Endodermal cell (in vitro differentiated cells): ENCODE measurements around the gene MPPED2. TPM values are rescaled to one million over a fixed set of nuclear protein-coding genes. Genes with fewer than 3 reads are reported as not detected.

Source experiments
- DNase-seq: peaks from one replicate; pipeline ENCODE4 v3.0.0-alpha.2; 2017
- H3K27ac ChIP-seq: 2 replicates; pipeline ENCODE4 v1.5.1; 2013; ENCODE audit warnings: mild to moderate bottlenecking, low read depth, low read length, moderate library complexity
- H3K27me3 ChIP-seq: 2 replicates; pipeline ENCODE4 v1.6.1; 2013; ENCODE audit warnings: mild to moderate bottlenecking, low read length, moderate library complexity; ENCODE audit not compliant: insufficient read depth, control insufficient read depth, poor library complexity, severe bottlenecking
- H3K36me3 ChIP-seq: 2 replicates; pipeline ENCODE4 v1.7.0; 2013; ENCODE audit warnings: mild to moderate bottlenecking, low read length, moderate library complexity; ENCODE audit not compliant: control insufficient read depth, insufficient read depth
- H3K4me1 ChIP-seq: one replicate; pipeline ENCODE4 v1.7.0; 2013; ENCODE audit warnings: low read length; ENCODE audit not compliant: control insufficient read depth, insufficient read depth
- H3K4me3 ChIP-seq: 2 replicates; pipeline ENCODE4 v1.5.1; 2013; ENCODE audit warnings: mild to moderate bottlenecking, low read length, moderate library complexity
- H3K9ac ChIP-seq: 2 replicates; pipeline ENCODE4 v1.6.1; 2013; ENCODE audit warnings: mild to moderate bottlenecking, low read length, moderate library complexity; ENCODE audit not compliant: poor library complexity, severe bottlenecking; ENCODE audit errors: extremely low read depth
- H3K9me3 ChIP-seq: 2 replicates; pipeline ENCODE4 v1.6.1; 2013; ENCODE audit warnings: mild to moderate bottlenecking, low read length, moderate library complexity; ENCODE audit not compliant: control insufficient read depth
- H3K27ac Mint-ChIP-seq: 2 replicates; pipeline ENCODE4 v1.8.0; 2020; ENCODE audit warnings: mixed read lengths
- H3K27me3 Mint-ChIP-seq: 2 replicates; pipeline ENCODE4 v1.8.0; 2021; ENCODE audit warnings: mild to moderate bottlenecking, mixed read lengths; ENCODE audit not compliant: insufficient read depth
- H3K36me3 Mint-ChIP-seq: 2 replicates; pipeline ENCODE4 v1.8.0; 2020; ENCODE audit warnings: low read depth, mixed read lengths
- H3K4me1 Mint-ChIP-seq: 2 replicates; pipeline ENCODE4 v1.8.0; 2020; ENCODE audit warnings: mixed read lengths
- H3K4me3 Mint-ChIP-seq: 2 replicates; pipeline ENCODE4 v1.8.0; 2020; ENCODE audit warnings: mild to moderate bottlenecking, moderate library complexity, mixed read lengths
- H3K9me3 Mint-ChIP-seq: 2 replicates; pipeline ENCODE4 v1.8.0; 2020; ENCODE audit warnings: mild to moderate bottlenecking, mixed read lengths
- CTCF ChIP-seq: fragments of 200-600 bp; sonication (generic); conservative IDR thresholded peaks from 2 replicates; pipeline ENCODE4 v1.5.0; 2021; ENCODE audit warnings: antibody characterized with exemption, mild to moderate bottlenecking
- WGBS, 2 experiments: methylation state at CpG; one replicate each; pipeline versions ENCODE4 v1.1.5 to v1.1.7; 2013; ENCODE audit warnings: missing lambda C conversion rate in 2 of 2, mixed read lengths in 1 of 2; ENCODE audit not compliant: insufficient coverage in 1 of 2, insufficient read length in 1 of 2; 5-methylcytosine and 5-hydroxymethylcytosine counted together
- total RNA-seq, 2 donors: library from RNA; stranded (reverse); fragmentation: NEBNext Ultra II Directional in 1 of 2; extraction: Animal tissue kit (Norgen Biotek cat#: 25700) in 1 of 2; gene quantifications; 2 replicates in 1 of 2; 3 replicates in 1 of 2; pipeline ENCODE4 v1.2.1, GENCODE V29; 2021

MPPED2 gene
- total RNA-seq, 2 donors from 2014 or later, result 1.5 to 16.4 TPM

GRCh38 chr11:30422447-30423278, 163.5 kb downstream of the MPPED2 start:
- H3K27ac Mint-ChIP-seq, result no peak overlapping the region
- no peaks in the 10 kb centered on the region for H3K9me3 Mint-ChIP-seq
- peaks cover 9% of the 10 kb centered on the region for H3K4me1 ChIP-seq

GRCh38 chr11:30420233-30420787, 165.8 kb downstream of the MPPED2 start:
- no peaks in the 10 kb centered on the region for H3K36me3 ChIP-seq
- Mint-ChIP-seq H3K27ac (no peak overlapping the region), H3K4me1 (peaks cover 35% of the 10 kb centered on the region), H3K9me3 (no peaks in the 10 kb centered on the region), H3K36me3 (no peaks in the 10 kb centered on the region), H3K27me3 (no peaks in the 10 kb centered on the region), H3K4me3 (no peak overlapping the region)
- no peak overlapping the region for H3K4me3 ChIP-seq
- TF ChIP-seq CTCF, result no peak
- 91 to 96% methylated on average over 5 of the region's 5 CpGs for WGBS, 2 experiments
- H3K27me3 ChIP-seq, result no peaks in the 10 kb centered on the region
- H3K4me1 ChIP-seq, result peaks cover 13% of the 10 kb centered on the region
- H3K9me3 ChIP-seq, result no peaks in the 10 kb centered on the region
- no peak for DNase-seq
- H3K27ac ChIP-seq, result no peak overlapping the region
- no peak overlapping the region for H3K9ac ChIP-seq

More at GRCh38 chr11:30422447-30423278, 163.5 kb downstream of the MPPED2 start:
- Histone ChIP-seq H3K27ac (peak overlapping the region; percentile 80), H3K9ac (no peak overlapping the region), H3K9me3 (no peaks in the 10 kb centered on the region), H3K4me3 (no peak overlapping the region), H3K36me3 (no peaks in the 10 kb centered on the region), H3K27me3 (no peaks in the 10 kb centered on the region)
- H3K4me3 Mint-ChIP-seq, result no peak overlapping the region
- DNase-seq, result peak; percentile 64
- WGBS, 2 experiments, result 65 to 75% methylated on average over 4 to 5 of the region's 5 CpGs
- H3K27me3 Mint-ChIP-seq, result no peaks in the 10 kb centered on the region
- H3K4me1 Mint-ChIP-seq, result peaks cover 33% of the 10 kb centered on the region
- no peak for TF ChIP-seq CTCF
- no peaks in the 10 kb centered on the region for H3K36me3 Mint-ChIP-seq

GRCh38 chr11:30414806-30415205, 171.3 kb downstream of the MPPED2 start:
- H3K27ac ChIP-seq, result no peak overlapping the region
- H3K27ac Mint-ChIP-seq, result no peak overlapping the region
- H3K4me3 Mint-ChIP-seq, result no peak overlapping the region
- no peak for TF ChIP-seq CTCF
- H3K9me3 Mint-ChIP-seq, result no peaks in the 10 kb centered on the region
- peaks cover 8% of the 10 kb centered on the region for H3K4me1 ChIP-seq
- no peak overlapping the region for H3K4me3 ChIP-seq
- peaks cover 8% of the 10 kb centered on the region for H3K27me3 ChIP-seq
- WGBS, 2 experiments, result 97 to 98% methylated on average over 5 to 6 of the region's 6 CpGs
- no peak for DNase-seq
- no peak overlapping the region for H3K9ac ChIP-seq
- no peaks in the 10 kb centered on the region for H3K36me3 ChIP-seq
- H3K36me3 Mint-ChIP-seq, result no peaks in the 10 kb centered on the region
- no peaks in the 10 kb centered on the region for H3K9me3 ChIP-seq
- H3K27me3 Mint-ChIP-seq, result peaks cover under 1% of the 10 kb centered on the region
- H3K4me1 Mint-ChIP-seq, result peaks cover 17% of the 10 kb centered on the region
